Measurements from ENCODE around the gene WWOX.

GRCh38 chr16:78574571-78574970 lies 475.1 kb downstream of the WWOX start:
- no peak for TF ChIP-seq CREB1 (IDR thresholded peaks at IDR 0.05)
- no peak for TF ChIP-seq CREB1 (CRISPR knock-in tag; IDR thresholded peaks at IDR 0.05)
- no peak for TF ChIP-seq EP300 (IDR thresholded peaks at IDR 0.05; ENCODE audit: low read depth in 2 of 2, low read length in 2 of 2)
- no peak for TF ChIP-seq EP300 (CRISPR knock-in tag; IDR thresholded peaks at IDR 0.05; ENCODE audit: borderline replicate concordance)
